HG03378 (cell line): Measurements from ENCODE around the gene RPF1.
"Not testable (repeated sequence)": the region's sequence is repeated elsewhere in the genome, so short reads cannot be mapped to it uniquely, and the experiment has no call there.

Experiments
- ATAC-seq: cut with Tn5 transposase; IDR thresholded peaks from one replicate; pipeline ENCODE4 v1.9.1; 2021; ENCODE audit warnings: mild to moderate bottlenecking, moderate library complexity; ENCODE audit not compliant: unreplicated experiment

Gene RPF1

GRCh38 chr1:84489766-84490165 lies 10.7 kb downstream of the RPF1 start:
- no peak for ATAC-seq

- ATAC-seq = no peak
Measured at GRCh38 chr1:84492726-84493125, 13.7 kb downstream of the RPF1 start.

GRCh38 chr1:84493747-84494146 lies 14.7 kb downstream of the RPF1 start:
- no peak for ATAC-seq

- ATAC-seq = no peak
Measured at GRCh38 chr1:84496498-84496897, 17.4 kb downstream of the RPF1 start.

GRCh38 chr1:84497631-84498275 lies 18.7 kb downstream of the RPF1 start:
- ATAC-seq = no peak

- no peak for ATAC-seq
Measured at GRCh38 chr1:84502927-84503326, 23.9 kb downstream of the RPF1 start.

- ATAC-seq = no peak
Measured at GRCh38 chr1:84504580-84505492, 25.8 kb downstream of the RPF1 start.

GRCh38 chr1:84505493-84506001 lies 26.5 kb downstream of the RPF1 start:
- ATAC-seq = peak; percentile 33

GRCh38 chr1:84506002-84506728 lies 27.1 kb downstream of the RPF1 start, which contains the start of the genes GNG5 and SPATA1:
GNG5 (minus strand) TSS chr1:84506581; CDS start chr1:84506091, 490 bp downstream.
SPATA1 (plus strand) TSS chr1:84506386; CDS start chr1:84516360, 9,974 bp downstream.
- ATAC-seq = peak; percentile 73

GRCh38 chr1:84506729-84507453 lies 27.8 kb downstream of the RPF1 start:
- ATAC-seq = no peak

GRCh38 chr1:84507887-84508286 lies 28.8 kb downstream of the RPF1 start:
- not testable (repeated sequence) for ATAC-seq

GRCh38 chr1:84508510-84508909 lies 29.4 kb downstream of the RPF1 start:
- ATAC-seq = no peak

- no peak for ATAC-seq
Measured at GRCh38 chr1:84509029-84509428, 30.0 kb downstream of the RPF1 start.

- ATAC-seq = no peak
Measured at GRCh38 chr1:84510165-84510564, 31.1 kb downstream of the RPF1 start.

GRCh38 chr1:84510668-84511067 lies 31.6 kb downstream of the RPF1 start:
- no peak for ATAC-seq

- no peak for ATAC-seq
Measured at GRCh38 chr1:84524590-84524989, 45.5 kb downstream of the RPF1 start.

- no peak for ATAC-seq
Measured at GRCh38 chr1:84525779-84526178, 46.7 kb downstream of the RPF1 start.

GRCh38 chr1:84538599-84538998 lies 59.5 kb downstream of the RPF1 start:
- no peak for ATAC-seq

GRCh38 chr1:84539972-84540371 lies 60.9 kb downstream of the RPF1 start:
- no peak for ATAC-seq

- ATAC-seq = no peak
Measured at GRCh38 chr1:84540759-84541158, 61.7 kb downstream of the RPF1 start.
